ENCODE measurements around the gene ZC3H12C. TPM values are rescaled to one million over a fixed set of nuclear protein-coding genes. Genes with fewer than 3 reads are reported as not detected.

ZC3H12C gene
- total RNA-seq, 1 donor from 2014 or later: 25.4 TPM

Other genes starting within 250 kb of the ZC3H12C start
- gene RDX, start 203.2 kb downstream of the ZC3H12C start, total RNA-seq: 166 and 217 TPM in 2 replicates